GM12878 (cell line): Measurements from ENCODE around the gene SVIL. TPM values are rescaled to one million over a fixed set of nuclear protein-coding genes. Genes with fewer than 3 reads are reported as not detected.

ENCODE experiments used
- ATAC-seq: fragments of 200-7000 bp; cut with Tn5 transposase; 3 replicates; pipeline ENCODE4 v1.9.1; 2020; ENCODE audit warnings: mild to moderate bottlenecking, moderate library complexity
- BruUV-seq: library from RNA; stranded (reverse); fragments of 400-500 nt; replicated peaks from 2 replicates; lab custom pipeline; 2021; lab: Mats Ljungman, UMichigan
- CTCF ChIA-PET: fragments of 300-600 bp; sonication (Branson Sonifier 250); formaldehyde crosslinking; extraction: SDS; loops from one replicate; lab custom pipeline; 2021; ENCODE audit warnings: inconsistent platforms; lab: Yijun Ruan, JAX
- POLR2A ChIA-PET: fragments of 350-600 bp; formaldehyde crosslinking; extraction: SDS; loops from one replicate; lab custom pipeline; 2021; ENCODE audit warnings: inconsistent platforms; lab: Charles Lee
- RAD21 ChIA-PET: fragments of 300-600 bp; sonication (Branson Sonifier 250); formaldehyde crosslinking; loops from one replicate; lab custom pipeline; 2023; ENCODE audit warnings: antibody characterized with exemption; ENCODE audit not compliant: unreplicated experiment; lab: Charles Lee
- SMC1A ChIA-PET: fragments of 300-600 bp; sonication (Branson Sonifier 250); formaldehyde crosslinking; loops from one replicate; lab custom pipeline; 2023; ENCODE audit not compliant: unreplicated experiment, uncharacterized antibody; lab: Charles Lee
- DNase-seq: peaks from one replicate; pipeline ENCODE4 v3.0.0-alpha.2; 2011; ENCODE audit warnings: low read depth, low spot score
- FAIRE-seq: peaks from 3 replicates; lab custom pipeline; 2011; peaks lifted over from hg19 to GRCh38; lab: Jason Lieb, UNC
- H2AFZ ChIP-seq: 2 replicates; pipeline ENCODE4 v1.6.0; 2011; ENCODE audit warnings: low read depth, low read length, control low read depth; ENCODE audit not compliant: control insufficient read depth
- H3K27ac ChIP-seq: 2 replicates; pipeline ENCODE4 v1.5.1; 2011; ENCODE audit warnings: control low read depth; ENCODE audit not compliant: control insufficient read depth, insufficient read depth
- H3K27me3 ChIP-seq, 2 experiments: replicated peaks in 1 of 2; 2 replicates each; pipeline versions ENCODE4 v1.6.0 to v1.6.1; 2011; ENCODE audit warnings: low read length in 1 of 2; ENCODE audit not compliant: control insufficient read depth in 2 of 2, insufficient read depth in 2 of 2
- H3K36me3 ChIP-seq, 2 experiments: 2 replicates each; pipeline ENCODE4 v1.5.1; 2011; ENCODE audit warnings: low read length in 1 of 2; ENCODE audit not compliant: control insufficient read depth in 2 of 2, insufficient read depth in 2 of 2
- H3K4me1 ChIP-seq: 2 replicates; pipeline ENCODE4 v1.6.1; 2011; ENCODE audit warnings: mild to moderate bottlenecking, low read length, moderate library complexity, mixed read lengths; ENCODE audit not compliant: control insufficient read depth, insufficient read depth
- H3K4me2 ChIP-seq: 2 replicates; pipeline ENCODE4 v1.6.0; 2011; ENCODE audit warnings: control low read depth; ENCODE audit not compliant: control insufficient read depth, insufficient read depth
- H3K4me3 ChIP-seq: fragments of 200-600 bp; sonication (generic); 2 replicates; pipeline ENCODE4 v1.5.1; 2016
- H3K79me2 ChIP-seq: 2 replicates; pipeline ENCODE4 v1.6.0; 2011; ENCODE audit warnings: low read length; ENCODE audit not compliant: control insufficient read depth, insufficient read depth
- H3K9ac ChIP-seq: 2 replicates; pipeline ENCODE4 v1.8.0; 2011; ENCODE audit warnings: low read length, control low read depth, mixed read lengths; ENCODE audit not compliant: control insufficient read depth, insufficient read depth
- H3K9me3 ChIP-seq: replicated peaks from 3 replicates; pipeline ENCODE4 v1.5.1; 2011; ENCODE audit warnings: mild to moderate bottlenecking, low read length; ENCODE audit not compliant: control insufficient read depth, insufficient read depth
- H4K20me1 ChIP-seq: 2 replicates; pipeline ENCODE4 v1.6.0; 2011; ENCODE audit not compliant: control insufficient read depth, insufficient read depth
- CBX3 ChIP-seq: fragments of 200-600 bp; sonication (generic); IDR thresholded peaks from 2 replicates; pipeline ENCODE4 v1.6.1; 2016; ENCODE audit warnings: low read depth, borderline replicate concordance
- DPF2 ChIP-seq: fragments of 450-650 bp; IDR thresholded peaks from 2 replicates; pipeline ENCODE4 v1.6.1; 2017; ENCODE audit warnings: mild to moderate bottlenecking
- ETV6 ChIP-seq, 2 experiments: fragments of 450-650 bp in 1 of 2; IDR thresholded peaks in 1 of 2; conservative IDR thresholded peaks in 1 of 2; 2 replicates each; pipeline ENCODE4 v1.6.1; 2014; ENCODE audit warnings: antibody characterized with exemption in 1 of 2, borderline replicate concordance in 1 of 2, low read depth in 1 of 2, mild to moderate bottlenecking in 1 of 2, moderate library complexity in 1 of 2
- FOXK2 ChIP-seq: fragments of 450-650 bp; IDR thresholded peaks from 2 replicates; pipeline ENCODE4 v1.6.1; 2017; ENCODE audit warnings: mild to moderate bottlenecking, moderate library complexity
- GABPA ChIP-seq: IDR thresholded peaks from 2 replicates; pipeline ENCODE4 v1.6.1; 2014; ENCODE audit warnings: antibody characterized with exemption, low read depth, mild to moderate bottlenecking, inconsistent platforms
- PML ChIP-seq: IDR thresholded peaks from 2 replicates; pipeline ENCODE4 v1.6.1; 2012; ENCODE audit warnings: low read length, inconsistent platforms
- RAD21 ChIP-seq: IDR thresholded peaks from 2 replicates; pipeline ENCODE4 v1.6.1; 2011; ENCODE audit warnings: mild to moderate bottlenecking, low read depth, low read length, moderate library complexity; ENCODE audit not compliant: insufficient read depth
- RUNX3 ChIP-seq: IDR thresholded peaks from 2 replicates; pipeline ENCODE4 v1.6.1; 2012; ENCODE audit warnings: low read length, inconsistent platforms
- SPI1 ChIP-seq: IDR thresholded peaks from 2 replicates; pipeline ENCODE4 v1.6.1; 2011; ENCODE audit warnings: low read depth, mild to moderate bottlenecking, low read length, moderate library complexity, borderline replicate concordance; ENCODE audit not compliant: insufficient read depth
- SRF ChIP-seq, 2 experiments: IDR thresholded peaks; 2 replicates each; pipeline ENCODE4 v1.6.1; 2011; ENCODE audit warnings: low read depth in 2 of 2, low read length in 2 of 2, mild to moderate bottlenecking in 1 of 2, moderate library complexity in 1 of 2
- WRNIP1 ChIP-seq: IDR thresholded peaks from 2 replicates; pipeline ENCODE4 v1.6.1; 2011; ENCODE audit warnings: low read depth, low read length, improper control_type of control experiment, borderline replicate concordance
- WGBS: methylation state at CpG from one replicate; pipeline ENCODE4 v1.1.6; 2016; ENCODE audit warnings: low lambda C conversion rate; ENCODE audit not compliant: insufficient replicate concordance, insufficient coverage; ENCODE audit errors: missing lambda C conversion rate; 5-methylcytosine and 5-hydroxymethylcytosine counted together
- in situ Hi-C: fragments of 300-500 bp; cut with MboI; formaldehyde crosslinking; loops from 9 replicates; pipeline ENCODE4 v1.14.3; 2018; ENCODE audit warnings: mixed read lengths
- intact Hi-C: fragments of 100-400 bp; cut with micrococcal nuclease; formaldehyde crosslinking; loops from one replicate; pipeline ENCODE4 v1.14.2; 2022; ENCODE audit not compliant: unreplicated experiment
- polyA plus RNA-seq, 11 experiments: library from polyadenylated mRNA; depleted of rRNA in 4 of 11; unstranded in 6 of 11; stranded (reverse) in 5 of 11; fragments of >200 nt; fragmentation: Nextera tagmentation in 4 of 11; fragmentation: Illumina TruSeq in 1 of 11; extraction: Ambion mirVana in 4 of 11; extraction: Trizol in 1 of 11; gene quantifications; 1 replicate in 1 of 11; 2 replicates in 10 of 11; pipeline versions ENCODE4 v1.2.1 to v1.2.3, GENCODE V29; 2011 to 2016; ENCODE audit warnings: inconsistent platforms in 2 of 11, missing spikeins in 2 of 11, low read depth in 1 of 11
- total RNA-seq, 4 experiments: library from RNA; depleted of rRNA in 3 of 4; stranded (reverse); fragments of >200 nt in 3 of 4; fragmentation: Illumina TruSeq in 1 of 4; extraction: Trizol in 1 of 4; gene quantifications; 2 replicates each; pipeline versions ENCODE4 v1.2.1 to v1.2.3, GENCODE V29; 2013 to 2021
- TF ChIP-seq, protein P1 (sequence below): fragments of 450-650 bp; conservative IDR thresholded peaks from 2 replicates; pipeline ENCODE4 v1.6.1; 2017; ENCODE audit warnings: mild to moderate bottlenecking, moderate library complexity

SVIL gene
- total and polyA plus RNA-seq, 10 of the 15 experiments (the other 5 are each of a cell fraction or from before 2014, with no cell fraction given), result 0.22 to 1.9 (median 0.87) TPM

DNA sequence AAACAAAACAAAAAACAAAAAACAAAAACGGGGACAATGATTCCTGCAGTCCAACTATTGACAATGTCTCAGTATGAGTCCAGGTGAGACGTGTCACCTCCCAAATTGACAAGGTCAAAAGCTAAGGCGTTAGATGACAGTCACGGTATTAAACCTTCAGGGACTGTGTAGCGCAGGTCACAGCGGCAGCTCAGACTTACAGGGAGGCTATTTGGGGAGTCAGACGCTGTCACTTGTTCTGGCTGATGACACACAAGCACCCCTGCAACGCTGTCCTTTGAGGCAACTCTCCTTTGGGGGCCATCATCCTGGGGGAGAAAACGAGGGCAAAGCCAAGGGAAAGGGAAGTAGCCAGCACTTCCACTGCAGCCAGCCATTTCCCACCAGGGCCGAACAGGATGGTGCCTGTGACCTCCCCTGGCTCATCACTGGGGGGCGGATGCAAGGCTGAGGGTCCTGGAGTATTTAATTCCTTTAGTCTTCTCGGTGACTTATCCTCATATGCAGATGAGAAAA, 55.3 kb downstream of the SVIL start:
- H3K4me1 ChIP-seq, result no peaks in the 10 kb centered on the region
- BruUV-seq, result no TSS peak
- no peaks in the 10 kb centered on the region for H3K27me3 ChIP-seq
- POLR2A ChIA-PET, result no interaction called here
- ATAC-seq, result no peak
- TF ChIP-seq WRNIP1 (no peak), SRF (IDR thresholded peaks at IDR 0.05; ENCODE audit: low read depth in 2 of 2, low read length in 2 of 2) (no peak), RAD21 (no peak), RUNX3 (no peak), SPI1 (no peak), ETV6 (conservative IDR thresholded peaks at IDR 0.05 in 1 of 2, IDR thresholded peaks at IDR 0.05 in 1 of 2; ENCODE audit: borderline replicate concordance in 1 of 2, low read depth in 1 of 2) (no peak), FOXK2 (no peak), GABPA (no peak), PML (no peak), CBX3 (no peak), DPF2 (no peak)
- TF ChIP-seq, protein P1, sequence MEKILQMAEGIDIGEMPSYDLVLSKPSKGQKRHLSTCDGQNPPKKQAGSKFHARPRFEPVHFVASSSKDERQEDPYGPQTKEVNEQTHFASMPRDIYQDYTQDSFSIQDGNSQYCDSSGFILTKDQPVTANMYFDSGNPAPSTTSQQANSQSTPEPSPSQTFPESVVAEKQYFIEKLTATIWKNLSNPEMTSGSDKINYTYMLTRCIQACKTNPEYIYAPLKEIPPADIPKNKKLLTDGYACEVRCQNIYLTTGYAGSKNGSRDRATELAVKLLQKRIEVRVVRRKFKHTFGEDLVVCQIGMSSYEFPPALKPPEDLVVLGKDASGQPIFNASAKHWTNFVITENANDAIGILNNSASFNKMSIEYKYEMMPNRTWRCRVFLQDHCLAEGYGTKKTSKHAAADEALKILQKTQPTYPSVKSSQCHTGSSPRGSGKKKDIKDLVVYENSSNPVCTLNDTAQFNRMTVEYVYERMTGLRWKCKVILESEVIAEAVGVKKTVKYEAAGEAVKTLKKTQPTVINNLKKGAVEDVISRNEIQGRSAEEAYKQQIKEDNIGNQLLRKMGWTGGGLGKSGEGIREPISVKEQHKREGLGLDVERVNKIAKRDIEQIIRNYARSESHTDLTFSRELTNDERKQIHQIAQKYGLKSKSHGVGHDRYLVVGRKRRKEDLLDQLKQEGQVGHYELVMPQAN, result no peak
- intact Hi-C loops (no loop called here), in situ Hi-C loops (no loop called here)
- no peaks in the 10 kb centered on the region for H3K79me2 ChIP-seq
- DNase-seq, result no peak
- RAD21 ChIA-PET, result interaction anchor here (1.4 to 1.6 kb wide), 2 partner anchors 64 to 69 kb away, joined by 3 to 4 read pairs; no protein-coding TSS in a partner anchor
- H3K9me3 ChIP-seq, result no peaks in the 10 kb centered on the region
- H3K4me2 ChIP-seq, result no peak overlapping the region
- H3K9ac ChIP-seq, result no peak overlapping the region
- H3K27ac ChIP-seq, result no peak overlapping the region
- H2AFZ ChIP-seq, result no peak overlapping the region
- no peak for FAIRE-seq
- no peaks in the 10 kb centered on the region; a peak in 1 of 4 replicates for H3K36me3 ChIP-seq
- no peak overlapping the region for H3K4me3 ChIP-seq
- SMC1A ChIA-PET, result interaction anchor here (1.3 kb wide), 1 partner anchor 14 kb away, joined by 3 read pairs; no protein-coding TSS in a partner anchor
- 32% methylated on average over 12 of the region's 12 CpGs for WGBS
- no peaks in the 10 kb centered on the region for H4K20me1 ChIP-seq
- CTCF ChIA-PET, result interaction anchor here (1.3 kb wide), 1 partner anchor 11 kb away, joined by 3 read pairs; no protein-coding TSS in a partner anchor
